Measurements from ENCODE around the gene WNT2B. TPM values are rescaled to one million over a fixed set of nuclear protein-coding genes. Genes with fewer than 3 reads are reported as not detected.

The WNT2B gene
- total and polyA plus RNA-seq, 9 of the 15 experiments (the other 6 are each of a cell fraction or from before 2014, with no cell fraction given) = 0.02 to 0.06 (median 0.04) TPM; not detected in 3

DNA sequence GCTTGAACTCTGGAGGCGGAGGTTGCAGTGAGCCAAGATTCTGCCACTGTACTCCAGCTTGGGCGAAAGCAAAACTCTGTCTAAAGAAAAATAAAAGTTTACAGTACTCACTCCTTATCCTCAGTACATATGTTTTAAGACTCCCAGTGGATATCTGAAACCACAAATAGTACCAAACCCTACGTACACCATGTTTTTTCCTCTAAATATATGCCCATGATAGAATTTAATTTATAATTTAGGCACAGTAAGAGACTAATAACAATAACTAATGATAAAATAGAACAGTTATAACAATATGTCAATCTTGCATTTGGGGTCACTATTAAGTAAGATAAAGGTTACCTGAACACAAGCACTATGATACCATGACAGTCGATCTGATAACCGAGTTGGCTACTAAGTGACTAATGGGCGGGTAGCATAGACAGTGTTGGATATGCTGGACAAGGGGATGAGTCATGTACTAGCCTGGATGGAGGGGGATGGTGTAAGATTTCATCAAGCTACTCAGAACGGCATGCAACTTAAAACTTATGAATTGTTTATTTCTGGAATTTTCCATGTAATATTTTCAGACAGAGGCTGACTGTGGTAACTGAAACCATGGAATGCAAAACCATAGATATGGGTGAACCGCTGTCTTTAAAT lies 66.5 kb downstream of the WNT2B start (continued):
- TF ChIP-seq BRD9 (IDR thresholded peaks at IDR 0.05; ENCODE audit: low read depth, partially characterized antibody) = no peak
- TF ChIP-seq POU5F1 (IDR thresholded peaks at IDR 0.05; ENCODE audit: borderline replicate concordance, low read depth, low read length, partially characterized antibody) = no peak
- TF ChIP-seq ARNT (IDR thresholded peaks at IDR 0.05) = peak in 1 of 2 experiments; percentile 76; a peak in 1 of 4 replicates
- TF ChIP-seq HEY1 (CRISPR knock-in tag; IDR thresholded peaks at IDR 0.05; ENCODE audit: borderline replicate concordance) = no peak
- no peak for TF ChIP-seq ZBED1 (IDR thresholded peaks at IDR 0.05)
- no peak for TF ChIP-seq CREB1 (IDR thresholded peaks at IDR 0.05)
- peak; percentile 28; the same call in 1 of the 2 replicates for TF ChIP-seq CREB1 (CRISPR knock-in tag; IDR thresholded peaks at IDR 0.05)
- TF ChIP-seq SMAD1 (IDR thresholded peaks at IDR 0.05; ENCODE audit: low read depth, low read length, partially characterized antibody) = no peak
- peak; percentile 98 for TF ChIP-seq JUN (IDR thresholded peaks at IDR 0.05; ENCODE audit: borderline replicate concordance, low read depth, low read length)
- peak; percentile 28; the same call in 1 of the 2 replicates for TF ChIP-seq JUN (CRISPR knock-in tag; IDR thresholded peaks at IDR 0.05; ENCODE audit: borderline replicate concordance)
- TF ChIP-seq CC2D1A (IDR thresholded peaks at IDR 0.05) = peak; percentile 8; the same call in 1 of the 2 replicates
- TF ChIP-seq RBM15 (IDR thresholded peaks at IDR 0.05; ENCODE audit: insufficient read depth, low read length) = no peak
- TF ChIP-seq ZNF668 (CRISPR knock-in tag; IDR thresholded peaks at IDR 0.05) = no peak
- TF ChIP-seq ZNF764 (CRISPR knock-in tag; IDR thresholded peaks at IDR 0.05; ENCODE audit: low read depth) = peak; percentile 78; the same call in 1 of the 2 replicates
- TF ChIP-seq FOXA1 (IDR thresholded peaks at IDR 0.05; ENCODE audit: borderline replicate concordance) = no peak
- TF ChIP-seq, protein P1, sequence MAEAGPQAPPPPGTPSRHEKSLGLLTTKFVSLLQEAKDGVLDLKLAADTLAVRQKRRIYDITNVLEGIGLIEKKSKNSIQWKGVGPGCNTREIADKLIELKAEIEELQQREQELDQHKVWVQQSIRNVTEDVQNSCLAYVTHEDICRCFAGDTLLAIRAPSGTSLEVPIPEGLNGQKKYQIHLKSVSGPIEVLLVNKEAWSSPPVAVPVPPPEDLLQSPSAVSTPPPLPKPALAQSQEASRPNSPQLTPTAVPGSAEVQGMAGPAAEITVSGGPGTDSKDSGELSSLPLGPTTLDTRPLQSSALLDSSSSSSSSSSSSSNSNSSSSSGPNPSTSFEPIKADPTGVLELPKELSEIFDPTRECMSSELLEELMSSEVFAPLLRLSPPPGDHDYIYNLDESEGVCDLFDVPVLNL (CRISPR knock-in tag; IDR thresholded peaks at IDR 0.05; ENCODE audit: low read depth) = no peak
- no peak for TF ChIP-seq WHSC1 (IDR thresholded peaks at IDR 0.05; ENCODE audit: low read length)
- no peak for TF ChIP-seq PHTF2 (CRISPR knock-in tag; IDR thresholded peaks at IDR 0.05)
- no peak for TF ChIP-seq NCOA4 (IDR thresholded peaks at IDR 0.05; ENCODE audit: partially characterized antibody)
- TF ChIP-seq, protein P2, sequence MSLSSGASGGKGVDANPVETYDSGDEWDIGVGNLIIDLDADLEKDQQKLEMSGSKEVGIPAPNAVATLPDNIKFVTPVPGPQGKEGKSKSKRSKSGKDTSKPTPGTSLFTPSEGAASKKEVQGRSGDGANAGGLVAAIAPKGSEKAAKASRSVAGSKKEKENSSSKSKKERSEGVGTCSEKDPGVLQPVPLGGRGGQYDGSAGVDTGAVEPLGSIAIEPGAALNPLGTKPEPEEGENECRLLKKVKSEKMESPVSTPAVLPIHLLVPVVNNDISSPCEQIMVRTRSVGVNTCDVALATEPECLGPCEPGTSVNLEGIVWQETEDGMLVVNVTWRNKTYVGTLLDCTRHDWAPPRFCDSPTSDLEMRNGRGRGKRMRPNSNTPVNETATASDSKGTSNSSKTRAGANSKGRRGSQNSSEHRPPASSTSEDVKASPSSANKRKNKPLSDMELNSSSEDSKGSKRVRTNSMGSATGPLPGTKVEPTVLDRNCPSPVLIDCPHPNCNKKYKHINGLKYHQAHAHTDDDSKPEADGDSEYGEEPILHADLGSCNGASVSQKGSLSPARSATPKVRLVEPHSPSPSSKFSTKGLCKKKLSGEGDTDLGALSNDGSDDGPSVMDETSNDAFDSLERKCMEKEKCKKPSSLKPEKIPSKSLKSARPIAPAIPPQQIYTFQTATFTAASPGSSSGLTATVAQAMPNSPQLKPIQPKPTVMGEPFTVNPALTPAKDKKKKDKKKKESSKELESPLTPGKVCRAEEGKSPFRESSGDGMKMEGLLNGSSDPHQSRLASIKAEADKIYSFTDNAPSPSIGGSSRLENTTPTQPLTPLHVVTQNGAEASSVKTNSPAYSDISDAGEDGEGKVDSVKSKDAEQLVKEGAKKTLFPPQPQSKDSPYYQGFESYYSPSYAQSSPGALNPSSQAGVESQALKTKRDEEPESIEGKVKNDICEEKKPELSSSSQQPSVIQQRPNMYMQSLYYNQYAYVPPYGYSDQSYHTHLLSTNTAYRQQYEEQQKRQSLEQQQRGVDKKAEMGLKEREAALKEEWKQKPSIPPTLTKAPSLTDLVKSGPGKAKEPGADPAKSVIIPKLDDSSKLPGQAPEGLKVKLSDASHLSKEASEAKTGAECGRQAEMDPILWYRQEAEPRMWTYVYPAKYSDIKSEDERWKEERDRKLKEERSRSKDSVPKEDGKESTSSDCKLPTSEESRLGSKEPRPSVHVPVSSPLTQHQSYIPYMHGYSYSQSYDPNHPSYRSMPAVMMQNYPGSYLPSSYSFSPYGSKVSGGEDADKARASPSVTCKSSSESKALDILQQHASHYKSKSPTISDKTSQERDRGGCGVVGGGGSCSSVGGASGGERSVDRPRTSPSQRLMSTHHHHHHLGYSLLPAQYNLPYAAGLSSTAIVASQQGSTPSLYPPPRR (CRISPR knock-in tag; IDR thresholded peaks at IDR 0.05; ENCODE audit: borderline replicate concordance) = no peak
- TF ChIP-seq BRF1 (IDR thresholded peaks at IDR 0.05; ENCODE audit: borderline replicate concordance, extremely low read depth, insufficient read length) = no peak

Data from K562 (cell line).